NCI-H2227 (cell line): ENCODE data around the gene HIGD1B.

ENCODE experiments used
- DNase-seq: peaks from one replicate; lab custom pipeline; 2025; ENCODE audit not compliant: unreplicated experiment; lab: John Stamatoyannopoulos, UW

Gene HIGD1B

DNA sequence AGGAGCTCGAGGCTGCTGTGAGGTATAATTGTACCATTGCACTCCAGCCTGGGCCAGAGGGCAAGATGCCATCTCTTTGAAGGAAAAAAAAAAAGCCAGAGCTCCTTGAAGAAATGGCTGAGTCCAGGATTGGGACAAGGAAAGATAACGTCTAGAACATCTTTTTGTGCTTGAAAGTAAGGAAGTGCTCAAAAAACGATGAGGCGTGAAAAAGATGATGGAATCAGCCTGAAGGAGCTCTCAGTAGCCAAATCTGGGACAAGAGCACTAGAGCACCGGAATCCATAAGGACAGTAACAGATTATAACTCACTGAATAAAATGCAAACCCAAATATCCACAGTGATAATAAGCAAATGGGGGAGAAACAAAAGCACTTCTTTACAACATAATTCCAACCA, 29.4 kb downstream of the HIGD1B start:
- DNase-seq, result no peak

GRCh38 chr17:44878627-44879221, 31.0 kb downstream of the HIGD1B start:
- peak; percentile 62 for DNase-seq

DNA sequence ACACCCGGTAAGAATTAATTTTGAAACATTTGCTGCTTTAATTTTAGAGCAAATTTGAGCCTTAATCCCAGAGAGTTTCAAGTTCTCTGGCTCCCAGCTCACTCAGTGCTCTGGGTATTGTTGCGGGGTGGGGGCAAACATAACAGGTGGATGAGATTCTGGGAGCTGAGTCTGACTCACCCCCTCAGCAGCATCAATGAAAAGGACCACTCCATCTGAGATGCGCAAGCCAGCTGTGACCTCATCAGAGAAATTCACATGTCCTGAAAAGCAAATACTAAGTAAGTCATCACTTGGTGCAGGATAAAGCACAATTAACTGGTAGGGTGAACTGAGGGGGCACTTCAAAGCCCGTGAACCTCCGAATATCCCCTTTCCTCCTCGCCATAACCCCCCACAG, 31.7 kb downstream of the HIGD1B start:
- DNase-seq, result no peak

- DNase-seq, result no peak
These were observed 32.4 kb downstream of the HIGD1B start for GRCh38 chr17:44880062-44880461.

GRCh38 chr17:44881145-44881544, 33.5 kb downstream of the HIGD1B start:
- no peak for DNase-seq

- DNase-seq, result no peak
These were observed 37.3 kb downstream of the HIGD1B start for GRCh38 chr17:44884941-44885340.

DNA sequence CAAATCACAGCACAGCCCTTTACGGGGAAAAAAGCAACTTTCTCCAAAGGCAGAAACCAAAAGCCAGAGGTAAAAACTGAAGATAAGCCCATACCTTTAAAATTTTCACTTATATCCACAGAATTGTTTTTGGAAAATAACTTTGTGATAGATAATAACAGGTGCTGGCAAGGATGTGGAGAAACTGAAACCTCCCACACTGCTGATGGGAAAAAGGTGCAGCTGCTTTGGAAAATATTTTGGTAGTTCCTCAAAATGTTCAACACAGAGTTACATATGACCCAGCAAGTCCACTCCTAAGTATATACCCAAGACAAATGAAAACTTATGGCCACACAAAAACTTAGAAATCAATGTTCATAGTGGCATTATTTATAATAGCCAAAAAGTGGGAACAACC, 39.3 kb downstream of the HIGD1B start:
- DNase-seq, result no peak

- no peak for DNase-seq
These were observed 40.6 kb downstream of the HIGD1B start for GRCh38 chr17:44887971-44888954.

DNA sequence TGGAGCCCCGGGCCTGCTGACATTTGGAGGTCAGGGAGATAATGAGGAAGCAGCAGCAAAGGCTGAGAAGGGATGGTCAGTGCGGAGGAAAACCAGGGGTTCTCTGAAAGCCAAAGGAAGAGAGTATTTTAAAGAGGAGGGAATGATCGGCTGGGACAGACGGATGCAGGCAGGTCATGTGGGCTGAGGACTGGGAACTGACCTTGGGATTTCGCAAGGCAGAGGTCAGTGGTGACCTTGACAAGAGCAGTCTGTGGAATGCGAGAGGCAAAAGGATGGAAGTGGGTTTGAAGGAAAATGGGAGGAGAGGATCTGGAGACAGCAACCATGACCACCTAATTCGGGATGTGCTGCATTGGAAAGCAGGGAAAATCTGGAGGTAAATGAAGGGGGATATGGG, 41.3 kb downstream of the HIGD1B start:
- no peak for DNase-seq

DNA sequence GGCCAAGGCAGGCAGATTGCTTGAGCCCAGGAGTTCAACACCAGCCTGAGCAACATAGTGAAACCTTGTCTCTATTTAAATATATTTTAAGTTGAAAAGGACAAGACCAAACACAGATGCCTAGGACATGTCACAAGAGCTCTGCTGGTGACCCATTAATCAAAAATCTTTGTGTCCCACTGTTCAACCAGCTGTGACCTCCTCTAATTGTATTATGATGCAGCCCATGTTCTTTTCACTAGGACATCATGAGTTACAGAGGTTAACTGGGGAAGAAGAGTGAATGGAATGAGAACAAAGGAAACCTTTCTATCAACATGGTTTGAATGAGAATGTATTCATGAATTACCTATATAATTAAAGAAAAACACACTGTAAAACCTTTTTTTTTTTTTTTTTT, 44.6 kb downstream of the HIGD1B start:
- DNase-seq, result no peak

GRCh38 chr17:44894642-44895041, 47.0 kb downstream of the HIGD1B start:
- DNase-seq, result no peak

DNA sequence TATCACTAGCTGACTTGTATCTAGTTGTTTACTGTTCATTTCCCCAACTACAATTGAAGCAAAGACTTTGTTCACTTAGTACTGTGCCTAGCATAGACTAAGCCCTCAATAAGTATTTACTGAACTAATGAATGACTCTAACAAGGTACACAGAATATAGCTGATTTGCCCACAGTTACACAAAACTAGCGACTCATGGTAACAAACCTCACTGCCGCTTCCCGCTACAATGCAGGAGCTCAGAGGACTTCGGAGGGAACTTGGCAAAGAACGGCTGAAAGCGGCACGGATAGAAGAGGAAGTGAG, 51.0 kb downstream of the HIGD1B start:
- no peak for DNase-seq

GRCh38 chr17:44899074-44899782, 51.5 kb downstream of the HIGD1B start, which contains the start of gene EFTUD2:
TSS of gene EFTUD2 (minus strand) at chr17:44899445. CDS start at chr17:44894521, 4,924 bp downstream.
- DNase-seq, result peak; percentile 96
